ENCODE results near the gene C13orf46. TPM values are rescaled to one million over a fixed set of nuclear protein-coding genes. Genes with fewer than 3 reads are reported as not detected.

The C13orf46 gene
- total RNA-seq, 1 donor from 2014 or later = 0.48 TPM

DNA sequence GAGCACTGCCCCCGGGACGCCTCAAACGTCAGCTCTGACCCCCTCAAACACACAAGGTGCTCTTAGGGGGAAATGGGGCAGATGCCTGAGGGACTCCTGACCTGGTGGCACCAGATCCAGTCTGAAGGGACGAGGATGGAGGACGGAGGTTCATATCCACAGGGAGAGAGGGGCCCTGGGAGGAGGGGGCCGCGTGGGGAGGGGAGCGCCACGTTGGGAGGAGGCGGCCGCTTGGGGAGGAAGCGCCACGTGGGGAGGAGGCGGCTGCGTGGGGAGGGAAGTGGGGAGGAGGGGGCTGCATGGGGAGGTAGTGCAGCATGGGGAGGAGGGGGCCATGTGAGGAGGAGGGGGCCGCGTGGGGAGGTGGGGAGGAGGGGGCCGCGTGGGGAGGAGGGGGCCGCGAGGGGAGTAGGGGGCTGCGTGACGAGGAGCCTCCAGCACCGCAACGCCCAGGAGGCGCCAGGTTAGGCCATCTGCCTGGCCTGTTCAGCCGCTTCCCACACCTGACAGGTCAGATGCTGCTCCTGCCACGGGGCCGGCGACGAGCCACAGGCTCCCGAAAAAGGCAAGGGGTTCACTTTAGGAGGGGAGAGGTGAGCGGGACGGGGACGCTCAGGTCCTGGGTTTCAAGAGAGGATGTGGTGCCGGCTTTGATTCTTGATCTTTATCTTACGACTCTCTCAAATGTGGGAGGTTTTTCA lies 36.7 kb upstream of the C13orf46 start:
- DNase-seq (ENCODE audit: low spot score) = no peak

DNA sequence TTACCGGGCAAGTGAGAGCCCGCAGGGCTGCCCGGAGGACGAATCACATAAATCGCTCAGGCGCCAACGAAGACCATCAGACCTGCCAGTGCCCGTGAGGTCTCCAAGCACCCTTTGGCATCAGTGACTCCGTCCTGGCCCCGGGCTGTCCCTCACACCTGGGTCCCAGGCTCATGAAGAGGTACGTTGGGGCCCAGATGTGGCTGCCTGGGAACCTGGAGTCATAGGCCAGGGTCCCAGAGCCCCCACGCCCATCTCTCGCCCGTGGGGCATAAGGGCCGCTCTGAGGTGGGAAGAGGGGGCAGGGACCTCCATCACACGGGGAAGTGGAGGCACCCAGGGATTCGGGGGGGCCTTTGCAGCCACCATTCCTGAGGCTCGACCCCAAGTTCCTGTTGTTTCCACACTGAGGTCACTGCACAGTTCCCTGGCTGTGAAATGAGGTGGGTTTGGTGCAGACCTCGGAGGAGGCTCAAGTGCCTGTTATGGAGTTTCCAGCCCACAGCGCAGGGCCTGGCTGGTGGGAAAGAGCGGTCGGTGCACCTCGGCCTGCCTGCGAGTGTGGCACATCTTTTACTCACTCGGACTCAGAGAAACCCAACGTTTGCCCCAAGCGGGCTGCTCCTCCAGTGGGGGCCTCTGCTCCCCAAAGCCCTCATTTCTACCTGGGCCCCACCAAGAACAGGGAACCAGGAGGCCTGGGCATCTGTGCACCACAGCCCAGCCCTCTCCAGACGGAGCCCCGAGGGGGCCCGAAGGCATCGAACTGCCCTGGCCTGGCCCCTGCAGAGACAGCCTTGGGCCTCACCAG lies 35.9 kb upstream of the C13orf46 start:
- DNase-seq (ENCODE audit: low spot score) = no peak

DNA sequence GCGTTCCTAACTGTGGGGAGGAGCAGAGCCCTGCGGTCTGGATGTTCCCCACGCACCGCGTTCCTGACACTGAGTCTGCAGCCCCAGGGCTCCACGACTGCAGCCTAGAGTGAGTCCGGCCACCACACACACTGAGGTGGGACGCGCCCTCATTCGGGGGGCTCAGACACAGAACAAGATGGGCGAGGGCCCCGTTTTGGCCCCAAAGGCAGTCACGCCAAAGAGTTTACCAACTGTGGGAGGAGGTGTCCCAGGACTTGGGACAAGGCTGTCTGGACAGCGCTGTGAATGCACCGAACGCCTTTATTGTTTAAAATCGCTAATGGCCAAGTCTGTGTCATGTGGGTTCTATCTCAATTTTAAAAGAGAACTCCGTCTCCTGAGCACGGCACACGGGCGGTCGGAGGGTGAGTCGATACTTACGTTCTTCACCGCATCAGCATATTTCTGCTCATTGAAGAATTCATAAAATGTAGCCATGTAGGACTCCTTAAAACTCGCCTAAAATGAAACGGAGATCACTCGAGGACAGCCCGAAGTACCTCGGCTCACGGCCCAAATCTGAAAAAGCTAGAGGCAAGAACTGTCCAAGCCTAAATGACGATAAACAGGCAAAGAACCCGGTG lies 35.2 kb upstream of the C13orf46 start:
- no peak for DNase-seq (ENCODE audit: low spot score)

DNA sequence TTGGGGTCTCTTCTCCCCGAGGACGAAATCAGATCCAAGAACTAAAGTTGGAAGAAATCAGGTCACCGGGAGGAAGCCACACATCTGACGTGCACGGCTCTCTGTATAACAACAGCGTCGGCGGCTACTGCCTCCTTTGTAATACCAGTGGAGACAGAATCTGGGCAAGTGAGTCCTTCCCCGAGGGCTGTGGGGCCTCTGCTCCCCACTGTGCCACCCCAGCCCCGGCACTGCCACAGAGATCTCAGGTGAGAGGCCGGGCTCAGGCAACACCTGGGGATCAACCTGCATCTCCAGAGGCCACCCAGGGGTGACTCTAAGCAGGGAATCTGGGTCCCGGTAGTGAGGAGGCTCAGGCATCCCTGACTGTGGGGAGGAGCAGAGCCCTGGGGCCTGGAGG lies 33.7 kb upstream of the C13orf46 start:
- no peak for DNase-seq (ENCODE audit: low spot score)

DNA sequence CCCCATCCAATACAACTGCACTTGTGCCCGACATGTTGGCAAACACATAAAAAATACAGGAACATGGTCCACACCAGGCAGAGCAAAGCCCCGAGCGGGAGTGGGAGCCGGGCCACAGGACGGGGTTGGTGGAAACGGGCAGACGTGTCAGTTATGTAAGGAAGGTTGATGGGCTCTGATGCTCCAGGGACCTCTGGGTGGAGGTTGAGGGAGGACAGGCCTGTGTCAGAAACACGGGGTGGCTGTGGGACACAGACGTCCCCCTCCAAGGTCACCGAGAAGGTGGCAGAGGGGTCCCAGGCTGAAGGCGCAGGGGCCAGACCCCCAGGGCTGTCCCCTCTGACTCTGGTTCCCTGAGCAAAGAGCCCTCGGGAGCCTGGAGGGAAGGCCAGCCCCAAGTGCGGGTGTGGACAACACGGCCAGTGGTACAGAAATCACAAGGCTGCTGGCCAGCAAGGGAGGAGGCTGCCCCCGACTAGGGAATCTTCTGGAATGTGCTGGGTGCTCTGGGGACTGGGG lies 31.4 kb upstream of the C13orf46 start:
- DNase-seq (ENCODE audit: low spot score) = no peak

DNA sequence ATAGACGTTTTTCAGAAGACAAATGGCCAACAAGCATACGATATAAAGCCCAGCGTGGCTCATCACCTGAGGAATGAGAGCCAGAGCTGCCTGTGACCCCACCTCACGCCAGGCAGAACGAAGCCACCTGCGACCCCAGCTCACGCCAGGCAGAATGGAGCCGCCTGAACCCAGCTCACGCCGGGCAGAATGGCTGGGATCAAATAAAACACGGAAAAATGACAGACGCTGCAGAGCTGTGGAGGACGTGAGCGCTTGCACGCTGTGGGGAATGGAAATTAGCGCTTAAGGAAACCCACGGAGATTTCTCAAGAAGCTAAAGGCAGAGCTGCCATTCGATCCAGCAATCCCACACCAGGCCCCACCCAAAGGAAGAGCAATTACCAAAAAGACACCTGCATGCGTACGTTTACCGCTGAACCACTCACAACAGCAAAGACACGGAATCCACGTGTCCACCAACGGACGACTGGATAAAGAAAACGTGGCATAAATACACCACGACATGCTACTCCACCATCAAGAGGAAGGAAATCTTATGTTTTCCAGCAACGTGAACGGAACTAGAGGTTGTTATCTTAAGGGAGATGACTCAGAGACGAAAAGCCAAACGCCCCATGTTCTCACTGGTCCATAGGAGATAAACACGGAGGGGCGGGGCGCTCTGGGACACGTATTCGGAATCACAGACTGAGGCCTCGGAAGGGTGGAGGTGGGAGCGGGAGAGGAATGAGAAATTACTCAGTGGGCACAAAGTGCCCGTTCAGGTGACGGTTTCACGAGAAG lies 30.7 kb upstream of the C13orf46 start:
- peak; percentile 44 for DNase-seq (ENCODE audit: low spot score)

DNA sequence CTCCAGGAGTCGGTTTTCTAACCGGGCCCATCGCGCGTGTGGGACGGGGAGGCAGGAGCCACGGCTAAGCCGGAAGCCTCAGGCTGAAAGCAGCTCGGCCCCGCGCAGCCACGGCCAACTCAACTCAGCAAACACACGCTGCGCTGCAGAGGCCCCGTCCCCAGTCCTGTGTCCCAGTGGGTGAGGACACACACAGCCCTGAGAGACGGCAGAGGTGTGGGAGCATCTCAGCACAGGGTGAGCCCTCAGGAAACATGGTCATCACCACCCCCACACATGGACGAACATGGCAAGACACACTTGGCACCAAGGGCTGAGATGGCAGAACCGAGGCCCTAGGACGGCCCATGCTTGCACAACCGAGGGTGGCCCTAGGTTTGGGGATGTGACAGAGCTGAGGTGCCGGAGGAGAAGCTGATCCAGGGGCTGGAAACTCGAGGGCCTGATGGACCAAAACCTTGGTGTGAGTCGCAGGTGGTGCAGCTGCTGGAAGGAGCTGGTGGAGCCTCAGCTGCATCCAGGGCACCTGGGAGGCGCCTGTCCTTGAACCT lies 29.0 kb upstream of the C13orf46 start:
- DNase-seq (ENCODE audit: low spot score) = no peak

DNA sequence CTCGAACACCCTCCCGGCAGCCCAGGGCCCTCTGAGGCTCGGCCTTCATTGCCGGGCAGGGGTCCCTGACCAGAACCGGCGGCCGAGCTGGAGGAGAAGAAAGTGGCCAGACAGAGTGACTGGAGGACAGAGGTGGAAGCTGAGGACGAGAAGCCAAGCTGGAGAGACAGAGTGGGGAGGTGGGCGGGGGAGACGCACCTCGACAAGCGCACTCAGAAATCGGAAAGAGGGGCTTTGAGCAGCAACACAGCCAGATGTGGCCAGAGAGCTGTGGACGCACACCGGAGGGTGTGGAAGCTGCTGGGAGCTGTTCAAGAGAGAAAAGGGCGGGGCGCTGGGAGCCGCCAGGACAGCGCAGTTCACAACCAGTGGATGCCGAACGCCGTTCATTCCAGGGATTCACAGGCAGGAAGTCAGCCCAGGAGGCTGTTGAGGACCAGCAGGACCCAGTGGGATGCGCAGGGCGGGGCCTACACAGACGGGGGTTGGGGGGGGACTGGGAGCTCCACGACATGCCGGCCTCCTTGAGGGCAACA lies 28.2 kb upstream of the C13orf46 start:
- DNase-seq (ENCODE audit: low spot score) = peak; percentile 16

DNA sequence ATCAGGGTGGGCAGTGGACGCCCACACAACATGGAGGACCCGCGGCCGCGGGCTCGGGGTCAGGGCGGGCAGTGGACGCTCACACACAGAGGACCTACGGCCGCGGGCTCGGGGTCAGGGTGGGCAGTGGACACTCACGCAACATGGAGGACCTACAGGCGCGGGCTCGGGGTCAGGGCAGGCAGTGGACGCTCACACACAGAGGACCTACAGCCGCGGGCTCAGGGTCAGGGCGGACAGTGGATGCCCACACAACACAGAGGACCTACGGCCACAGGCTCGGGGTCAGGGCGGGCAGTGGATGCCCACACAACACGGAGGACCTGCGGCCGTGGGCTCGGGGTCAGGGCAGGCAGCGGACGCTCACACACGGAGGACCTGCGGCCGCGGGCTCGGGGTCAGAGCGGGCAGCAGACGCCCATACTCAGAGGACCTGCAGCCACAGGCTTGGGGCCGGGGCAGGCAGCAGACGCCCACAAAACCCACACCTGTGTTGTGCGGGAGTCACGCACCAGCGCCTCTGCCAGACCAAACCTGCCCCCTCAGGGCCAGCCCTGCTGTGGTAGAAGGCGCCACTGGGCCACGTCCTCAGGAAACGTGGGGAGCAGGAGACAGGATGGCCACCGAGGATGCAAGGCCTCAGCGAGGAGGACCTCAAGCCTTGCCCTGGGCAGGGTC lies 27.6 kb upstream of the C13orf46 start:
- no peak for DNase-seq (ENCODE audit: low spot score)

DNA sequence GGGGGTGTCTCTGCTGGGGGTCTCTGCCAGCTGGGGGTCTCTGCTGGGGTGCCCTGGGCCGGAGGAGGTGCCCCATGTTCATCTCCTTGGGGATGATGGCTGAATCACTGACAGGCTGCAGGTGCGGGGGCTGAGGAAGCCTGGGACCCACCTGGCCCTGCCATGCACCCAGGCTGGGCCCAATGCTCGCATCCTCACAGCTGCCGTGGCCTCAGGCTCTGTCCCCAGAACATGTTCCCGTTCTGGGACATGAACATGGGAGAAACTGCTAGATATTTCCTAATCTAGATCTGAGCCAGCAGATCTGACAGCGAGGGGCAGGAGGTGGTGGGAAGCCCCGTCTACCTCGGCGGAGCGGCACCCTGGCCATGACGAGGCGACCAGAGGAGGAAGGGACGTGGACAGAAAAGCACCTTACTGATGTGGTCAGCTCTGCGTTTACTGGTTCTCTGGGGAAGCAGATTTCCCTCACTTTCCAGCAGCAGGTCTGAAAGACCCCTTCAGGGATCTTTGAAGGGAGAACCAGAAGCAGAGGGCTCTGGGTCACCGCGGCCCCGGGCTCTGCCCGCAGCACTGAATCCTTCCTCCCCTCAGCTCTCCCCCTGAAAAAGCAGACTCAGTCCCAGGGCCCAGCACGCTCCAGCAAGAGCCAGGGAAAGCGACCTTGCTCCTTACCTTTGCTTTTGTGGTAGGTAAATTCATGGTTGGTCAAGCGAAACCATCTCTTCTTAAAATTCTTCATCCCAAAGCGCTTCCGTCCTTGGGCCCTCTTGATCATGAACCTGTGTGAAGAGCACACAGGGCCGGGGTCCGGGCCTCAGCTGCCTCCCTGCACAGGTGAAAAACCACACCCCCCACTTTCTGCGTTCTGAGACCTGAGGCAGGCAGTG lies 26.5 kb upstream of the C13orf46 start:
- DNase-seq (ENCODE audit: low spot score) = no peak

DNA sequence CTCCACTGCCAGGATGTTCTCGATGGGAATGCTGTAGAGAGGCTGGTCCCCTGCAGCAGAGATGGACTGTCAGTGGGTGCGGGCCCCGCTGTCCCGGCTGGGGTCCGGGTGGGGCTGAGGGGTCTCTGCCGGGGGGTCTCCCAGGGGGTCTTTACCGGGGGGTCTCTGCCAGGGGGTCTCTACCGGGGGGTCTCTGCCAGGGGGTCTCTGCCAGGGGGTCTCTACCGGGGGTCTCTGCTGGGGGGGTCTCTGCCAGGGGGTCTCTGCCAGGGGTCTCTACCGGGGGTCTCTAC lies 25.7 kb upstream of the C13orf46 start:
- DNase-seq (ENCODE audit: low spot score) = no peak

DNA sequence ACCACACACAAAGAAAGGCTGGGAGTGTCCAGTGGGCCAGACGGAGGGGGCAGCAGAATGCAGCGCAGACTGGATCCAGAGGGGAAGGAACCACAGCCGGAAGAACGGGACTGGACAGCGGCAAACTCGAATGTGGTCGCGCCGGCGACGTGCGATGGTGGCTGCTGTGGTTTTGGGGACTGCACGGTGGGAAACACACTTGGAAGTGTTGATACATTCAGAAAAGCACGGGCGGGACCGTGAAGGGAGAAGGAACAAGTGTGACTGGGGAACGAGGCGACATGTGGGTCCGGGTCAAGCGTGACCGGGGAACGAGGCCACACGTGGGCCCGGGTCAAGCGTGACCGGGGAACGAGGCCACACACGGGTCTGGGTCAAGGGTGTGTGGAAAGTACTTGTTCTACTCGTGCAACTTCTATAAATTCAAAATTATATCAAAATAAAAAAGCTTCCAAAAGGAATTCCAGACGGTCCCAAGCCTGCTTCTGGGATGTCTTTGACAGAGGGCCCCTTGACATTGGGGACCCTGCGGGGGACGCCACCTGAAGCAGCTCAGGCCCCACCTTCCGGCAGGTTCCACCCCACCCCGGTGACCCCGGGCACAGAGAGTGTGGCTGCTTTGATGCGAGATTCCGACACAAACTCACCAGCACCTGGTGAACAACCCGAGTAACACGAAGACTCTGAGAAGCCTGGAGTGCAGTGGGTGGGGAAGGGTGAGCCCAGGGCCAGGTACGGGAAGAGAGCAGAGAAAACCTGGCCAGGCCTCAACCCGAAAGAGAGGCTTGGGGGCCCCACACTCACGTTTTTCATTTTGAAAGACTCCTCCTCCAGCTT lies 25.1 kb upstream of the C13orf46 start:
- no peak for DNase-seq (ENCODE audit: low spot score)

DNA sequence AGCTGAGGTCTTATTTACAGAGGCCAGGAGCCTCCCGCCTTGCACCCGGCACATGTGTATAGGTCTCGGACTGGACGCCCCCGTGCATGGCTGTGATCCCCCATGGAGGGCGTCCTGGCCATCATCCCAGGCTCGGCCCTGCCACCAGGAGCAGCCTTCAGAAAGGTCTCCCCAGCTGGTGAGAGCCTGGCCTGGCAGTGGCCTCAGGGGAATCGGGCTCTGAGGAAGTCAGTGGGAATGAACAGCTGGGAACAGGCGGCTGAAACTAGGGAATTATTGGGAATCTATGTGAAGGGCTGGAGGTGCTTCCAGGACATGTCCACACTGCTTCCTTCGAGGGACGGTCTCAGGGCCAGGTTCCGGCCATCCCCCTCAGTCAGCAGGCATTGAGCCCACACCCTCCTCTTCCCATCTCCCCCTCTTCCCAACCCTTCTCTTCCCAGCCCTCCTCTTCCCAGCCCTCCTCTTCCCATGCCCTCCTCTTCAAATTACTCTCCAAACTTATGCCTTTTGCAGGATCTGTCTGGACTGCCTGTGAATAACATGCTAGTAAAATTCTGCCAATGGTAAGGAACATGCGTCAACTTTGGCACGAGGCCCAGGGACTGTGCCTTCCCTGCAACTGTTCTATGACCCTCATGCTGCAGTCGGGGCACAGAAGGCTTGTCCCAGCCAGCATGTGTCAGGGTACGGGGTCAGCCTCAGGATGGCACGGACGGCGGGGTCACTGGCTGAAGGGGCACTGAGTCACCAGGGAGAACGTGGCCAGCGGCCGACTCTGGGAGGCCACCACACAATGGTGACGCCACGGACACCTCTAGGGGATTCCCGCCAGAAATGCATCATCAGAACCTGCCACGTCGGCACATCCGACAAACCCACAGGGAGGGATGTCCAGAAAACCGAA lies 24.2 kb upstream of the C13orf46 start:
- DNase-seq (ENCODE audit: low spot score) = peak; percentile 43

DNA sequence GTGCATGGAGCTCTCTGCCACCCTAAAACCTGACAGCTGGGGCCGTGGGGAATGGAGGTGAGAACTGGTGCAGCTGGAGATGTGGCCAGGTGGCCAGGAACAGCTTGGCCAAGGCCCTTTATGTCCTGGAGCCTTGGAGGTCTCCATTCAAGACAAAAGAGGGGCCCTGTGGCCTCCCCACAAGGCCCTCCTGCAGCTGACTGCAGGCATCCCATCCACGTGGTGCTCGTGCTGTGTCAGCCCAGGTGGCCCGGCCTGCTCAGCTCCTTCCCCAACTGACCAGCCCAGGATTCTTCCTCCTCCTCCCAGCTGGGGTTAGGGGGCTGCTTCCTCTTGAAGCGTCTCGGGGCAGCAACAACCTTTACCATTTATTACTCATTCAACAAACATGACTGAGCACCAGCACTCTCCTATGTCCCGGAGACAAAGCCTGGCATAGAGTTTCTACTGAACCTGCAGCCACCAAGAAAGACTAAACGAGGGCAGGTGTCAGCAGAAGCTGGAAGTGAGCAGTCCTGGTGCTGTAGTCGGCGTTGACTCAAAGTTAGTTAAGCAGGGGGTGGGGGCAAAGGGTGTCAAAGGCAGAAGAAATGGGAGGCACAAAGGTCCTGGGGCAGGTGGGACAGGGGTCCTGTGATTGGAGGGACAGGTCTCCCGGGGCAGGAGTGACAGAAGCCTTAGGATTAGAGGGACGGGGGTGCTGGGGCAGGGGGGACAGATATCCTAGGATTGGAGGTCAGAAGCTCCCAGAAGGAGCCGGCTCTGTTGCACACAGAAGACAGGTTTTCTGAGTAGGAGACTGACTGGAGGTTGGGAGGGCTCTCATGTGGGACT lies 23.3 kb upstream of the C13orf46 start:
- no peak for DNase-seq (ENCODE audit: low spot score)

DNA sequence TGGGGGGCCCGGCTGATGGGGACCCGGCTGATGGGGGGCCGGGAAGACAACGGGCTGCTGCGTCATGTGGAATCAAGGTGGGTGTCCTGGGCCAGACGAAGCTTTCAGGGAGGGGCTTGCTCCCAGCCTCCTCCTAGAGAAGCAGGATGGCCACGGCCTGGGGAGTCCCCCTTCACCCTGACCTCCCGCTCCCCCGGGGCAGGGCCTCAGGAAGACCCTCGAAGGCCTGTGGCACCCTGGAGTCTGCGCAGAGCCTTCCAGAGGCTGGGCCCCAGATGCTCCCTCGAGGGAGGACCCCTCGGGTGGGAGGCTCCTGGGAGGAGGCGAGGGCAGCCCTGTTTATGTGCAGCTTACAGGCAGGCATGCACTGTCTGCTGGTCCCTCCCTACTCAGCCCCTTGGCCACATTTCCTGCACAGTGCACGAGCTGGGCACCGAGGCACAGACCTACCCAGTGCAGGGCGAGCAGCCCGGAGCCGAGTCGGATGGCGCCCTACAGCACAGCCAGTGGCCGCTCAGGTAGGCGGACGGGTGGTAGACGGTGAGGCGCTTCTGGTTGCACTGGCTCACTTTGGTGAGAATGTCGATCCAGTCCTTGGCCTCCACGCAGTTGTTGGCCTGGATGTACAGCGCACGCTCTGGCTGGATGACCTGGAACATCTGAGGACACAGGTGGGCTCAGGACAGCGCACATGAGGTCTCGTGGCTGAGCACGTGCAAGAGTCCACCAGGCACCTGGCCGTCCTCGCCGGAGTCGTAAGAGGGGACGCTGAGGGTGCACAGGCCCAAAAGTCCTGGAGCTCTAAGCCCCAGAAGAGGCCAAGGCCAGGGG lies 22.4 kb upstream of the C13orf46 start:
- no peak for DNase-seq (ENCODE audit: low spot score)

DNA sequence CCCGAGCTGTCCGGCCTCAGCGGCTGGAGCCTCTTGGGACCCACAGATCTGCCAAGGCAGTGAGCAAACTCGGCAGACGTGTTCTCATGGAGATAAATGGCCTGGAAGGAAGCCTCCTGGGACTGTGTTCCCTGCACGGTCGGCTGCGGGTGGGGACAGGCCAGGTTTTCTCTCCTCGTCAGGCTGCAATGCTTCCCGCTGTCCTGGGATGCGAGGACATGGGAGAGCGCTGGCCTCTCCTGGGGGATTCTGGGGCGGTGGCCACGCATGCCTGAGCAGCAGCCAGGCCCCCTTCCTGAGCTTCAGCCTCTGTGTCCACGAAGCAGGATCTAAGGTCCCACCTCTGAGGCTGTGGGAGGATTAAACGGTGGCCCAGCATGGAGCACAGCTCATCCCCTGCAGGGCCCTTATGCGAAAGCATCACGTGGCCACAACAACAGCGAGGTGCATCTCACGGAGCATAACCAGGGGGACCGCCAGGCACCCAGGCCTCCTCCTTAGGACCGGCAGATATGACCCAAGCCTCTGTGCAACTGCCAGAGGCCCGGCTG lies 21.2 kb upstream of the C13orf46 start:
- DNase-seq (ENCODE audit: low spot score) = no peak

Data from umbilical cord (tissue), 2 donors.